DMS153 (cell line): ENCODE measurements around the gene NET1.

ENCODE experiments used
- DNase-seq: peaks from one replicate; lab custom pipeline; 2025; lab: John Stamatoyannopoulos, UW

NET1 gene

DNA sequence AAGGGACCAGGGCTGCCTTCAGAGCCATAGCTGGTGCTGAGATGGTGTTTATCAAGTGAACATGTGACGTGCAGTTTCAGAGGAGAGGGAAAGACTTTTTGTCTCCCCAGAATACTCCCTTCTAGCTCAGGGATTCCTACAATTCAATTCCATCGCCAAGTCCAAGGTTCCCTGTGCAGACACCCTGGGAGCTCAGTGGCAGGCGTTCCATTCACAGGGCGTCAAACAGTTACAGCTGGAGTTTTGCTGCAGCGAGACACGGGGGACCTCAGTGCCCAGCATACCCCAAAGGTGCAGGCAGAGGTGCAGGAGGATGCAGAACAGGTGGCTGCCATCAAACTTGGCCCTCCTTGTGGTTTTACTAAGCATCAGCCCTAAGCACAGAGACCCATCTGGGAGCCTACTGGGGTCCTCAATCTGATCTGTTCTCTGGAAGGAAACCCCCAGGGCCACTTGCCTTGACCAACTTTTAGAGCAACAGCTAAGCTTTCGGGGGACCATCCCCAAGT is 87.9 kb downstream of the NET1 start:
- no peak for DNase-seq

DNA sequence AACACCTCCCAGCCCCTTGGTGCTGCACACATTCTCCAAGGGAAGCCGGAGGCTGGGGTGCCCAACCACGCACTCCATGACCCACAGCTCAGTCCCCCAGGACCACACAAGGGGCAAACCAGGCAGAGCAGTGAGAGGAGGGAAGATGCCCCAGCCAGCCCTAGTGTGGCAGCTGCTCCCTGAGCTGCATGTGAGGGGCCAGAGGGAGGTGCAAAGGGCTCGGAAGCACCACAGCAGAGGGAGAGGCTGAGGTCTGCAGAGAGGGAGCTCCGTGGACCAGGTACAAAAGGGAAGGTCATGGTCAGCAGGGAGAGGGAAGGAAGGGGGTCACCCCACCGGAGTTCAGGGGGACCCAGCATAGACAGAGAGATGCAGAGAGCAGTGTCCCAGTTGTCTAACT is 88.6 kb downstream of the NET1 start:
- no peak for DNase-seq

DNA sequence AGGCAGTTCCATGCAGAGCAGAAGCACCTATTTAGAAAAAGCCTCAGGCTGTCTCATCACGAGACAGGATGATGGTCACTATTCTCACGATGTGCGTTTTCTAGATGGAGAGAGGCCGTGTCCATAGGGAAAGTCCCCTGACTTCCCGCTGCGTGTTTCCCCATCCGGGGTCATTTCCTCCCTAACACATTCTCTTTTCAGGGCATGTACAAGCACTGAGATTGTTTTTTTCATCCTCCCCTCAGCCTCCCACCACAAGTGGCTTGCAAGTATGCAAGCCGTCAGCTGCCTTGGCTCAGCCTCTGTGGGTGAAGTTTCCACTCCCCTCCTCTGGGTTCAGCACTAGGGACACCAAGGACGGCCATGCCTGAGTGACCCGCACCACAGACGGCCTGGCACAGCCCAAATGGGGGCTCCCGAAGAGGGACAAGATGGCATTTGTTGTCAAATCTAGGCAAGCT is 89.7 kb downstream of the NET1 start:
- DNase-seq, result no peak

DNA sequence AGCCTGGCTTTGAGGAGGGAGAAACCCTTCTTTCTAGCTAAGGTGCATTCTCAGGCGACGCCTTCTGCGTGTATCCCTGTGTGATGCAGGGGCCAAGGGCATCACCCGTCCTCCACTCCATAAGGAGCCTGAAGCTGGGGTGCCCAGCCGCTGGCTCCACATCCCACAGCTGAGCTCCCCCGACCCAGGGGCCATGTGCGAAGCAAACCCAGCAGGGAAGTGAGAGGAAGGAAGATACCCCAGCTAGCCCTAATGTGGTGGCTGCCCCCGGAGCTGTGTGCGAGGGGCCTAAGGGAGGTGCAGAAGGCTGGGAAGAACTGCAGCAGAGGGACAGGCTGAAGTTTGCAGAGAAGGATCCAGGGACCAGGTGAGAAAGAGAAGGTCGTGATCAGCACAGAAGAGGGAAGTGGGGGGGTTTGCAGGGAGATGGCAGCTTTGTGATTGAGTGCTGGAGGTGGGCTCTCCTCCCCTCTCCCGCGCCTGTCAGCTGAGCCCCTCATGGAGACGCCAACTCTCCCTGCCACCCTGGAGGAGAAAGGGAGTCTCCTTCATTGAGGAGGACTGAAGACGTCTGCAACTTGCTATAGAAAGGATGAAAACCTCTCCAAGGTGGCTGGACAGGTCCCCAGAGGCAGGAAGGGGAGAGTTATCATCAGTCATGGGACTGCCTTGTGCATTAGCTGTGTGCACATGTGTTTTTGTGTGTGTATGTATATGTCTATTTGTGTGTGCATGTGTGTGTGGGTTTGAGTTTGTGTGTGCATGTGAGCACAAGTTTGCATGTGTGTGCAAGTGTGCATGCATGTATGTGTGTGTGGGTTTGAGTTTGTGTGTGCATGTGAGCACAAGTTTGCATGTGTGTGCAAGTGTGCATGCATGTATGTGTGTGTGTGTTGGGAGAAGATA is 90.5 kb downstream of the NET1 start:
- DNase-seq, result no peak

DNA sequence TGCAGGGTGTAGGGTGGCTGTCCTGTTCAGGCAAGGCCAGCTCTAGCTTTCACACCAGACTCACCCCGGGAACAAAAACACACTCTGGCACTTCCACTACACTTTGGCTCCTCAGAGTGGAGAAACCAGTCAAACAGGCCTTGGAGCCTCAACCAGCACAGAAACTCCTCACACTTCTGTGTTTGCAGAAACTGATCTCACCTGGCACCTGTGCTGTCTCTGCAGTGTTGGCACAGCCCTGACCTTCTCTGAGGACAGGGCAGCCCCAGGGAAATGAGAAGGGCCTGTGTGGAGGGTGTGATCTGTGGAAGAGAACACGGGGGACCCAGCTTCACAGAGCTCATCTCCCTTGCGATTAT is 91.1 kb downstream of the NET1 start:
- DNase-seq, result peak; percentile 70

DNA sequence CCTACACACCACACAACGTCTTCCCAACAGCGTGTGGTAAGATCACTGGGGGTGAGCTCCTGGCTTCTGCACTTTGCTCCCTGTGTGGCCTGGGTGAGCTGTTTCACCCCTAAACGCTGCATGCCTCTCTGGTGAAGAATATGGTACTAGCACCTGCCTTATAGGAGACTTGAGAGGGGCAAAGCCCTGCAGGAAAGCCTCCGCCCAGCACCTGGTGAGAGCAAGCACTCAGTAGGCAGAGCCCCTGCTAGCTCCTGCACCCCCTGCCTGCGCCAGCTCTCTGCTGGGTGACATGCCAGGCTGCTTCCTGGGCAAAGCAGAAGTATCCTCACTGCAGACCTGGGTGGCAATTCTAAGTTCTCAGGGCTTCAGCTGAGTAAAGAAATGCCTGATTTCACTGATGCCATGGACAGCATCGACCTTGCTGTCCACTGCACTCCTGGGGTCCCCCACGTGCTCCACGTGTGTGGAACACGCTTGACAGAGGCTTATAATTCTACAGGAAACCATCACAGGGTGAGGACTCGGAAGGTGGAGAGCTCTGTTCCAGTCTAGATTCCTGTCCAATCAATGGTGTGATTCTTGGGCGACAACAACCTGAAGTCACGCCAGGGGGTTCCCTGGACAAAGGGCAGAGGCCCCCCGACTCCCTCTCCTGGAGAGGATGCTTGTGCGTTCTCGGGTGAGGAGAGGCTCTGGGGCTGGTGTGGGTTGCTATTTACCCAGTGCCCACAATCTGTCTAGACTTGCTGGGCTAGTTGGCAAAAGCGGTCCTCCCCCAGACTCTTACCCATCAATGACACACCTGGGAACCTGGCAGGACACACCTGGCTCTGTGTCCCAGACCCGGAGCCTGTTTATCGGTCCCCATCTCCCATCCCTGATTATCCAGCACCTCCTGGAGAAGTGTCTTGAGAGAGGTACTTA is 92.1 kb downstream of the NET1 start:
- no peak for DNase-seq

DNA sequence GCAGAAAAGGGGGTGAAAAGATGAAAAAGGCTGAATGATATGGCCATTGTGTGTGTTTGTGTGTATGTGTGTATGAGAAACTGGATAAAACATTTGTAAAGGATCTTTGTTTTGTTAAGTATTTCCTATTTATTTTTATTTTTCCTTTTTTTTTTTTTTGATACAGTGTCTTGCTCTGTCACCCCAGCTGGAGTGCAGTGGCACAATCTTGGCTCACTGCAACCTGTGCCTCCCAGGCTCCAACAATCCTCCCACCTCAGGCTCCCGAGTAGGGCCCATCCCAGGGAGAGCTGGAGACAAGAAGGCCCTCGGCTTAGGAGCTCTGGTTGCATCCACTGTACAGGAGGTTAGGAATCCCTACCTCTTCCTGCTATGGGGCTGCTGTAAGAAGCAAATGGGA is 93.9 kb downstream of the NET1 start:
- no peak for DNase-seq

DNA sequence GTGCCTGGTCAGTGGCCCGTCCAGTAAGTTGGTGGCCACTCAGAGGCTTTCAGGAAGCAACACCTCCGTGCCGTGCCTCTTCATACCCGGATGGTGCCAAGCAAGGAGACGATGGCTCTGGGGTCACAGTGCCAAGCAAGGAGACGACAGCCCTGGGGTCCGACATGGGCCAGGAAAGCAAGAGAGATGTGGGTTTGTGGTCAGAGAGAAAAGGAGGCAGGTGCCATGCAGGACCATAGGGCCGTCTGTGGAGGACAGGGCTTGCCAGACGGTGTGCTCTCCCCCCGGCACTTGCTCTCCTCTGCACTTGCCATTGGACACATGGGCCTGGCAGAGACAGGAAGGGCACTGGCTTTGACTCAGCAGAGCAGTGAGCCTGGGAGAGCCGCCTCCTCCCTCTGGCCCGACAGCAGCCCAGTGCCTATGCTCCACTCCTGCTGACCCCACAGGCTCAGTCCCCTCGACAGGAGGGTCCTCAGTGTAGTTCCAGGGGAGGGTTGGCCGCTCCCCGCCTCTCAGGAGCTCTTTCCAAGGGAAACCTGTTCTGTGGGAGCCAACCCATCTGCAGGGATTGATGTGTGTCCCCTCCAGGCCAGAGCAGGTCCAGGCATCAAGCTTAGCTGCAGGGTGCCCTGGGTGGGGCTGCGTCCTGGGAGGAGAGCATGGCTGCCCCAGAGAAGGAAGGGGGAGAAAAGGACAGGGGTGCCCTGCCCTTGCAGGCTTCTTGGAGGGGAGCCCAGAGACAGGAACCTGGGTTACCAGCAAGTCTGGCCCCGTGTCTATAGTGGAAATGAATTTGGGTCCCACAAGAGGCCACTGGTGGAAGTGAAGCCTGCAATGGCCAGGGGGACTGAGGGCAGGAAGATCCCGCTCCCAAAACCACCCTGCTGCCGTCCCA is 94.6 kb downstream of the NET1 start:
- DNase-seq, result no peak

DNA sequence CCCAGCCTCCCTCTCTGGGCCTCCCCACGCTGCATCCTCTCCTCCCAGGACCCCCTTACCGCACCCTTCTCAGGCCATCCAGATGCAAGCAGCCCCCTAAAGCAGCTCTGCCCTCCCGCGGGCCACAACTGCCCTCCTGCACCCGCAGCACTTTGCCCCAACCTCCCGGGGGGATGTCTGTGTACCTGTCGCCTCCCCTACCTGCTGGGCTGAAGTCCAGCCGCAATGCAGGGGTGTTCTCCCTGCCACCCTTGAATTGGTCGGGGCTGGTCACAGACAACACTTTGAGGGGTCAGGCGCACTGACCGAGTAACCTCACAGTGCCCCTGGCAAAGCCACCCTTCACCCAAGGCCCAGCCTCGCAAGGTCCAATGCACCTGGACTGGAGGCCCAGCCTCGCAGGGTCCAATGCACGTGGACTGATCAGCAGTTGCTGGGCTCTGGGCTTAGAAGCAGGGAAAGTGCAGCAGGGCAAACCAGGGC is 95.3 kb downstream of the NET1 start:
- no peak for DNase-seq

DNA sequence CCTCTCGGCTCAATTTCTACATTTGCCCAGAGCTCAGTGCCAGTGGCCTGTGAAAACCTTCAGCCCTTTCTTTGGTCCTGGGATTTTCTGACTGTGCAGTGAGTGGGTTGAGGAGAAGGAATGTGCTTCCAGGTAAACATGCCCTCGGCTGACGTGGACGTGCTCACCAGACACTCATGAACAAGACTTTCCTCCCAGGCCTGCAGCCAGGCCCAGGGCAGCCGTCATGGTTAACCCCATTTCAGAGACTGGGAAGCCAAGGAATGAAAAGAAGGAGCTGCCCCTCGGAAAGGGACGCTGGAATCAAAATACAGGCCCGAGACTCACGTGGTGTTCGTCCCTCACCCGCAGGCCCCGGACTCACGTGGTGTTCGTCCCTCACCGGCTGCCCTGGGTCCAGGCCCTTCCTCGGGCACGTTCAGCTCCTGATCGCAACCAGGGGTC is 95.8 kb downstream of the NET1 start:
- no peak for DNase-seq
